Hepatocyte (in vitro differentiated cells): ENCODE results near the gene HERC3. TPM values are rescaled to one million over a fixed set of nuclear protein-coding genes. Genes with fewer than 3 reads are reported as not detected.

Source experiments
- DNase-seq: peaks from one replicate; pipeline ENCODE4 v3.0.0-alpha.2; 2016; ENCODE audit warnings: low spot score
- H2AFZ ChIP-seq: fragments of 200-600 bp; sonication (generic); 2 replicates; pipeline ENCODE4 v1.6.0; 2016; ENCODE audit warnings: antibody characterized with exemption, mild to moderate bottlenecking
- H3K27ac ChIP-seq: fragments of 200-600 bp; sonication (generic); 2 replicates; pipeline ENCODE4 v1.5.1; 2016; ENCODE audit warnings: mild to moderate bottlenecking
- H3K27me3 ChIP-seq: fragments of 200-600 bp; sonication (generic); 2 replicates; pipeline ENCODE4 v1.6.1; 2016
- H3K36me3 ChIP-seq: fragments of 200-600 bp; sonication (generic); replicated peaks from 2 replicates; pipeline ENCODE4 v1.5.1; 2016; ENCODE audit warnings: low read depth; ENCODE audit not compliant: insufficient read depth
- H3K4me1 ChIP-seq: fragments of 200-600 bp; sonication (generic); 2 replicates; pipeline ENCODE4 v1.5.1; 2016; ENCODE audit warnings: mild to moderate bottlenecking, moderate library complexity; ENCODE audit not compliant: insufficient read depth
- H3K4me2 ChIP-seq: fragments of 200-600 bp; sonication (generic); 2 replicates; pipeline ENCODE4 v1.6.0; 2016
- H3K4me3 ChIP-seq: fragments of 200-600 bp; sonication (generic); 2 replicates; pipeline ENCODE4 v1.5.1; 2016; ENCODE audit warnings: mild to moderate bottlenecking
- H3K79me2 ChIP-seq: fragments of 200-600 bp; sonication (generic); 2 replicates; pipeline ENCODE4 v1.6.0; 2017; ENCODE audit warnings: mild to moderate bottlenecking
- H3K9me2 ChIP-seq: fragments of 200-600 bp; sonication (generic); replicated peaks from 2 replicates; pipeline ENCODE4 v1.6.0; 2017; ENCODE audit warnings: mild to moderate bottlenecking; ENCODE audit not compliant: insufficient read depth
- H3K9me3 ChIP-seq: fragments of 200-600 bp; sonication (generic); 2 replicates; pipeline ENCODE4 v1.5.1; 2016; ENCODE audit warnings: low read depth, mild to moderate bottlenecking
- H4K20me1 ChIP-seq: fragments of 200-600 bp; sonication (generic); 2 replicates; pipeline ENCODE4 v1.6.0; 2016; ENCODE audit warnings: mild to moderate bottlenecking; ENCODE audit not compliant: insufficient read depth, poor library complexity, severe bottlenecking
- EZH2 ChIP-seq: fragments of 200-600 bp; sonication (generic); IDR thresholded peaks from 2 replicates; pipeline ENCODE4 v1.6.1; 2016; ENCODE audit warnings: antibody characterized with exemption, mild to moderate bottlenecking, borderline replicate concordance
- EZH2phosphoT487 ChIP-seq: fragments of 200-600 bp; sonication (generic); IDR thresholded peaks from one replicate; pipeline ENCODE4 v1.6.1; 2018; ENCODE audit warnings: antibody characterized with exemption, mild to moderate bottlenecking, low read depth, moderate library complexity; ENCODE audit not compliant: unreplicated experiment, severe bottlenecking
- WGBS: methylation state at CpG from one replicate; pipeline ENCODE4 v1.1.6; 2016; ENCODE audit warnings: low lambda C conversion rate; ENCODE audit errors: missing lambda C conversion rate; 5-methylcytosine and 5-hydroxymethylcytosine counted together
- polyA plus RNA-seq: library from polyadenylated mRNA; unstranded; fragments of >200 nt; fragmentation: Nextera tagmentation; extraction: Ambion mirVana; gene quantifications from 2 replicates; pipeline ENCODE4 v1.2.1, GENCODE V29; 2016
- total RNA-seq: library from RNA; depleted of rRNA; stranded (reverse); fragments of >200 nt; gene quantifications from 2 replicates; pipeline ENCODE4 v1.2.3, GENCODE V29; 2014
- TF ChIP-seq, protein P1 (sequence below): fragments of 200-600 bp; sonication (generic); IDR thresholded peaks from 2 replicates; pipeline ENCODE4 v1.5.1; 2016; ENCODE audit warnings: antibody characterized with exemption, mild to moderate bottlenecking; ENCODE audit not compliant: poor library complexity

The HERC3 gene
- total and polyA plus RNA-seq, 2 experiments from 2014 or later, result 8.6 to 13.2 TPM

DNA sequence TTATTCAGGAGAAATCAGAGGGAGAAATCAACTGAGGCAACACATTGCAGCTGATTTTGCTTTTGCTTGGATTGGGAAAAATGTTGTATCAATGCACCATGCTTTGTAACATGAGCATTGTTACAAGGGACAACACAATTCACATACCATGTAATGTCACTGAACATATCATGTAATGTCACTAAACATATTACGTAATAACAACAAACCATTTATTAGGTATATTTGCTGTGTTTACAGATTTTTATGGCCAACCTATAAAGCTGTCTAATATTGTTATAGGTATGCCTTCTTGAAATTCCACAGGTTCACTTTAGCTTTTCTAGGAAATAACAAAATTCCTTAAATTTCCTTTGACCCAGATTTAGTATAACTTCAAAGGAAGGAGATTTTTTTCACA lies 5.0 kb upstream of the HERC3 start:
- no peak overlapping the region for H3K27ac ChIP-seq
- no peaks in the 10 kb centered on the region for H3K36me3 ChIP-seq
- H3K9me2 ChIP-seq, result no peaks in the 10 kb centered on the region
- WGBS, result 59% methylated on average over 1 of the region's 1 CpG
- TF ChIP-seq EZH2phosphoT487, result no peak
- TF ChIP-seq, protein P1, sequence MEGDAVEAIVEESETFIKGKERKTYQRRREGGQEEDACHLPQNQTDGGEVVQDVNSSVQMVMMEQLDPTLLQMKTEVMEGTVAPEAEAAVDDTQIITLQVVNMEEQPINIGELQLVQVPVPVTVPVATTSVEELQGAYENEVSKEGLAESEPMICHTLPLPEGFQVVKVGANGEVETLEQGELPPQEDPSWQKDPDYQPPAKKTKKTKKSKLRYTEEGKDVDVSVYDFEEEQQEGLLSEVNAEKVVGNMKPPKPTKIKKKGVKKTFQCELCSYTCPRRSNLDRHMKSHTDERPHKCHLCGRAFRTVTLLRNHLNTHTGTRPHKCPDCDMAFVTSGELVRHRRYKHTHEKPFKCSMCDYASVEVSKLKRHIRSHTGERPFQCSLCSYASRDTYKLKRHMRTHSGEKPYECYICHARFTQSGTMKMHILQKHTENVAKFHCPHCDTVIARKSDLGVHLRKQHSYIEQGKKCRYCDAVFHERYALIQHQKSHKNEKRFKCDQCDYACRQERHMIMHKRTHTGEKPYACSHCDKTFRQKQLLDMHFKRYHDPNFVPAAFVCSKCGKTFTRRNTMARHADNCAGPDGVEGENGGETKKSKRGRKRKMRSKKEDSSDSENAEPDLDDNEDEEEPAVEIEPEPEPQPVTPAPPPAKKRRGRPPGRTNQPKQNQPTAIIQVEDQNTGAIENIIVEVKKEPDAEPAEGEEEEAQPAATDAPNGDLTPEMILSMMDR, result no peak
- TF ChIP-seq EZH2, result no peak
- H4K20me1 ChIP-seq, result no peaks in the 10 kb centered on the region
- H3K27me3 ChIP-seq, result no peaks in the 10 kb centered on the region
- no peaks in the 10 kb centered on the region for H3K9me3 ChIP-seq
- no peak overlapping the region for H3K4me3 ChIP-seq
- DNase-seq, result no peak
- no peaks in the 10 kb centered on the region for H3K79me2 ChIP-seq
- H3K4me1 ChIP-seq, result peaks cover 18% of the 10 kb centered on the region
- no peak overlapping the region for H2AFZ ChIP-seq
- H3K4me2 ChIP-seq, result no peak overlapping the region

DNA sequence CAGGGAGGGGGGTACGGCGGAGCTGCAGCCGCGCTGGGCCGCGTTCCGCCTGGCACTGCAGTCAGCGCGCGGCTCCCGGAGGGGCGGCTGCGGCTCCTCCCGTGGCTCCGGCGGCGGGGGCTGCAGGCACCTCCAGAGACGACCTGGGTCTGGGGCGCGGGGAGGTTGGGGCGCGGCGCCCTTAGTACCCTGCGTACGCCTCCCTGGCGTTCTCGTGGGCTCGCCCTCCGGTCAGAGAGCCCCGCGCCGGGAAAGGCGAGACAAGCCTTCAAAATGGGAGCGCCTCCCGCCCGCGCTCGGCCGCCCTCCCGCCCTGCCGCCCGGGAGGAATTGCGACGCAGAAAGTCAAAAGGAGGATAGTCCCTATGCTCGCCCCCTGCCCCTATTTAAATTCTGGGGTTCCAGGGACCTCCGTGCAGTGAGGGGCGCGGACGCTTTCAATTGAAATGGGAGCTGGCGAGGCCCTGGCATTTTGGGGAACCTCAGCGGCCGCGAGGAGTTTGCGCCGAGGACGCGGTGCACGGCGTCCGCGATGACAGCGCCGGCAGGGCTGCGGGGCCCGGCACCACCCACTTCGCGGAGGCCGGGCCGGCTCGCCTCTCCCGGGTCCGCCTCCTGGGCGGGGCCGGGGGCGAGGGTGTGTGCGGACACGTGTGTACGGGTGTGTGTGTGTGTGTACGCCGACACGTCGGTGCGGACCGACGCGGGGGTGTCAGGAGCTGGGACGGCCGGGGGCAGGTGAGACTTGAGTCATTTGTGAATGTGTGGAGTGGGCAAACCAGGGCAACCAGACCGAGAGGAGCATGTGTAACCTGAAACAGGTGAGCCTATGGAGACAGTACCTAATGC lies 544 bp downstream of the HERC3 start:
- TF ChIP-seq, protein P1, result no peak
- no peak for TF ChIP-seq EZH2
- no peak for TF ChIP-seq EZH2phosphoT487
- peak overlapping the region; percentile 89 for H2AFZ ChIP-seq
- H3K79me2 ChIP-seq, result peaks cover 13% of the 10 kb centered on the region
- H3K4me2 ChIP-seq, result peak overlapping the region; percentile 86
- WGBS, result 2% methylated on average over 50 of the region's 89 CpGs
- H3K9me3 ChIP-seq, result no peaks in the 10 kb centered on the region
- no peaks in the 10 kb centered on the region for H3K36me3 ChIP-seq
- H3K27me3 ChIP-seq, result no peaks in the 10 kb centered on the region
- DNase-seq, result peak; percentile 91
- H3K9me2 ChIP-seq, result no peaks in the 10 kb centered on the region
- H3K27ac ChIP-seq, result peak overlapping the region; percentile 77
- H4K20me1 ChIP-seq, result no peaks in the 10 kb centered on the region
- H3K4me1 ChIP-seq, result peaks cover 18% of the 10 kb centered on the region
- peak overlapping the region; percentile 83 for H3K4me3 ChIP-seq

DNA sequence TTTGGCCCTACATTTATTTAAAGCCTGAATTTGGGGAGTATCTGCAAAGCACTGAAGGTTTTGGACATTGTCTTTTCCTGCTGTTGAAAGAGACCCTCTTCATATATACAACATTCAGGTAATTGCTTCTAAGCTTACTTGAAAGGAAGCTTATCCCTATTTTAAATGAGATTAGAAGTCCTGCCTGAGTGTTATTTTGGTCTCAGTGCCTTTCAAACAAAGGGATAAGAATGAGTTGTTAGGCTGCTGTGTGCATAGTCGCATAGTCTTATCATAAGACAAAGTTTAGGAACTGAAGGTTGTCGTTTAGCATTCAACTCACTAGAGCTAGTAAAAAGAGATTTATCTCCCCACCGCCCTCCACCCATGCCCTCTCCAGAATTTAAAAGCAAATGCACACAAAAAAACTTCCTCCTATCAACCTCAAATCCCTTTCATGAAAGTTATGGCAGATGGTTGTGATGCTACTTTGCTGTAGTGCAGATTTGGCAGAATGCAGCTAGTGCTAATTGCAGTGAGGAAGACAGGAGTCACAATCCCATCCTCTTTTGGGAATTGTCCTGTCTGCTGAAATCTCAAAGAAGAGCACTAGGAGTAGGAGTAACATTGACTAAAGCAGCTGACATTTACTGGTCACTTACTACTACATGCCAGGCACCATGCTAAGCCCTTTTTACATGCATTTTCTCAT lies 5.8 kb downstream of the HERC3 start:
- WGBS, result 25% methylated on average over 3 of the region's 3 CpGs
- peak overlapping the region; percentile 15 for H3K4me2 ChIP-seq

More for the DNA sequence above, 5.8 kb downstream of the HERC3 start:
- TF ChIP-seq EZH2phosphoT487 (no peak), EZH2 (no peak)
- TF ChIP-seq, protein P1, result no peak
- H3K36me3 ChIP-seq, result no peaks in the 10 kb centered on the region
- H3K9me3 ChIP-seq, result no peaks in the 10 kb centered on the region
- H3K79me2 ChIP-seq, result peaks cover 13% of the 10 kb centered on the region
- H3K27me3 ChIP-seq, result no peaks in the 10 kb centered on the region
- H3K4me3 ChIP-seq, result no peak overlapping the region
- no peak overlapping the region for H3K27ac ChIP-seq
- peaks cover 15% of the 10 kb centered on the region for H3K4me1 ChIP-seq
- no peaks in the 10 kb centered on the region for H4K20me1 ChIP-seq
- no peak overlapping the region for H2AFZ ChIP-seq
- DNase-seq, result no peak
- H3K9me2 ChIP-seq, result no peaks in the 10 kb centered on the region
